ENCODE measurements around the gene HIBCH.
"Not testable (repeated sequence)": the region's sequence is repeated elsewhere in the genome, so short reads cannot be mapped to it uniquely, and the experiment has no call there.

HIBCH gene

DNA sequence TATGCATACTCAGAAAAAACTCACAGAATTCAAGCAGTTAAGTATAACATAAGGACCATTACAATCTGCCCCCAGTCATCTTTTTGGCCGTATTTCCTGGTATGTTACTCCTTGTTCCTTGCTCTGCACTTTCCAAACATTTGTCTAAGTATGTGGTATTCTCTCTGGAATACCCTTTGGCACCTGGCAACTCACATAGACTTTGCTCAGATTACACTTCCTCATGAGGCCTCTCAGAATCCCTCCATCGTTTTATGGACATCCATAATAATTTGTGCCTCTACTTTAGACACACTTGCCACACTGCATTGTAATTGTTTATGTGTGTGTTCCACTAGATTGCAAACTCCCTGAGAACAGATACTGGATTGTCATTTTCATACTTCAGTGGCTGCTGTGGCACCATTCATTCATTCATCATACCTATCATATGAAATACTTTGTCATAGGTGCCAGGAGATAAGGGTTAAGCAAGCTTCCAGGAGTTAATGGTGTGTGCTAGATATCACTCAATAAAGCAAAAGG is 84.0 kb downstream of the HIBCH start:
- Histone ChIP-seq H3K27me3 (ENCODE audit: insufficient read depth, poor library complexity, severe bottlenecking) (no peaks in the 10 kb centered on the region), H3K27ac (replicated peaks) (no peak overlapping the region), H3K4me3 (replicated peaks; ENCODE audit: insufficient read depth, low read length) (no peak overlapping the region)
- TF ChIP-seq SPI1 (IDR thresholded peaks at IDR 0.05; ENCODE audit: borderline replicate concordance, low read depth) (no peak), GABPA (IDR thresholded peaks at IDR 0.05; ENCODE audit: low read depth) (no peak), POLR2AphosphoS5 (IDR thresholded peaks at IDR 0.05; ENCODE audit: low read depth) (no peak)
- TF ChIP-seq, protein P1, sequence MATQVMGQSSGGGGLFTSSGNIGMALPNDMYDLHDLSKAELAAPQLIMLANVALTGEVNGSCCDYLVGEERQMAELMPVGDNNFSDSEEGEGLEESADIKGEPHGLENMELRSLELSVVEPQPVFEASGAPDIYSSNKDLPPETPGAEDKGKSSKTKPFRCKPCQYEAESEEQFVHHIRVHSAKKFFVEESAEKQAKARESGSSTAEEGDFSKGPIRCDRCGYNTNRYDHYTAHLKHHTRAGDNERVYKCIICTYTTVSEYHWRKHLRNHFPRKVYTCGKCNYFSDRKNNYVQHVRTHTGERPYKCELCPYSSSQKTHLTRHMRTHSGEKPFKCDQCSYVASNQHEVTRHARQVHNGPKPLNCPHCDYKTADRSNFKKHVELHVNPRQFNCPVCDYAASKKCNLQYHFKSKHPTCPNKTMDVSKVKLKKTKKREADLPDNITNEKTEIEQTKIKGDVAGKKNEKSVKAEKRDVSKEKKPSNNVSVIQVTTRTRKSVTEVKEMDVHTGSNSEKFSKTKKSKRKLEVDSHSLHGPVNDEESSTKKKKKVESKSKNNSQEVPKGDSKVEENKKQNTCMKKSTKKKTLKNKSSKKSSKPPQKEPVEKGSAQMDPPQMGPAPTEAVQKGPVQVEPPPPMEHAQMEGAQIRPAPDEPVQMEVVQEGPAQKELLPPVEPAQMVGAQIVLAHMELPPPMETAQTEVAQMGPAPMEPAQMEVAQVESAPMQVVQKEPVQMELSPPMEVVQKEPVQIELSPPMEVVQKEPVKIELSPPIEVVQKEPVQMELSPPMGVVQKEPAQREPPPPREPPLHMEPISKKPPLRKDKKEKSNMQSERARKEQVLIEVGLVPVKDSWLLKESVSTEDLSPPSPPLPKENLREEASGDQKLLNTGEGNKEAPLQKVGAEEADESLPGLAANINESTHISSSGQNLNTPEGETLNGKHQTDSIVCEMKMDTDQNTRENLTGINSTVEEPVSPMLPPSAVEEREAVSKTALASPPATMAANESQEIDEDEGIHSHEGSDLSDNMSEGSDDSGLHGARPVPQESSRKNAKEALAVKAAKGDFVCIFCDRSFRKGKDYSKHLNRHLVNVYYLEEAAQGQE (IDR thresholded peaks at IDR 0.05; ENCODE audit: insufficient replicate concordance, low read depth), result no peak
- TF ChIP-seq, protein P2, sequence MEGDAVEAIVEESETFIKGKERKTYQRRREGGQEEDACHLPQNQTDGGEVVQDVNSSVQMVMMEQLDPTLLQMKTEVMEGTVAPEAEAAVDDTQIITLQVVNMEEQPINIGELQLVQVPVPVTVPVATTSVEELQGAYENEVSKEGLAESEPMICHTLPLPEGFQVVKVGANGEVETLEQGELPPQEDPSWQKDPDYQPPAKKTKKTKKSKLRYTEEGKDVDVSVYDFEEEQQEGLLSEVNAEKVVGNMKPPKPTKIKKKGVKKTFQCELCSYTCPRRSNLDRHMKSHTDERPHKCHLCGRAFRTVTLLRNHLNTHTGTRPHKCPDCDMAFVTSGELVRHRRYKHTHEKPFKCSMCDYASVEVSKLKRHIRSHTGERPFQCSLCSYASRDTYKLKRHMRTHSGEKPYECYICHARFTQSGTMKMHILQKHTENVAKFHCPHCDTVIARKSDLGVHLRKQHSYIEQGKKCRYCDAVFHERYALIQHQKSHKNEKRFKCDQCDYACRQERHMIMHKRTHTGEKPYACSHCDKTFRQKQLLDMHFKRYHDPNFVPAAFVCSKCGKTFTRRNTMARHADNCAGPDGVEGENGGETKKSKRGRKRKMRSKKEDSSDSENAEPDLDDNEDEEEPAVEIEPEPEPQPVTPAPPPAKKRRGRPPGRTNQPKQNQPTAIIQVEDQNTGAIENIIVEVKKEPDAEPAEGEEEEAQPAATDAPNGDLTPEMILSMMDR (IDR thresholded peaks at IDR 0.05; ENCODE audit: insufficient read depth, low read length), result no peak
- no peak for DNase-seq (ENCODE audit: low read depth in 1 of 2, low spot score in 1 of 2)

DNA sequence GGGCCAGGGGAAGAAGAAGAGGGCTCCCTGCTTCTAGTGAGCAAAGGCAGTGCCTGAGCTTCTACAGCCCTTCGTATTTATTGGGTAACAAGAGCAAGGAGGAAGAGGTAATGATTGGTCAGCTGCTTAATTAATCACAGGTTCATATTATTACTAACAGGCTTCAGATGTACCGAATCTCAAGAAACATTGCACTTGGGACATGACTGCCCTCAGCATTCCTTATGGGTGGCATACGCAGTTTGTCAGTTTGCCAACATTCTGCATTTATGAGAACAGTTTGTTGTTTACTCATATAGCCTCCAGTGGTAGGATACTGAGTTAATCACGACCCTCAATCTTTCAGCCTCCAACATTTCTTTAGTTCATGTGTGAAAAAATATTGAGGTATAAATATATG is 84.5 kb downstream of the HIBCH start:
- no peaks in the 10 kb centered on the region for H3K27me3 ChIP-seq (ENCODE audit: insufficient read depth, poor library complexity, severe bottlenecking)
- TF ChIP-seq, protein P2 (IDR thresholded peaks at IDR 0.05; ENCODE audit: insufficient read depth, low read length), result no peak
- TF ChIP-seq POLR2AphosphoS5 (IDR thresholded peaks at IDR 0.05; ENCODE audit: low read depth), result no peak
- TF ChIP-seq, protein P1 (IDR thresholded peaks at IDR 0.05; ENCODE audit: insufficient replicate concordance, low read depth), result no peak
- TF ChIP-seq GABPA (IDR thresholded peaks at IDR 0.05; ENCODE audit: low read depth), result no peak
- no peak for TF ChIP-seq SPI1 (IDR thresholded peaks at IDR 0.05; ENCODE audit: borderline replicate concordance, low read depth)
- DNase-seq (ENCODE audit: low read depth in 1 of 2, low spot score in 1 of 2), result no peak
- no peak overlapping the region for H3K27ac ChIP-seq (replicated peaks)
- no peak overlapping the region for H3K4me3 ChIP-seq (replicated peaks; ENCODE audit: insufficient read depth, low read length)

DNA sequence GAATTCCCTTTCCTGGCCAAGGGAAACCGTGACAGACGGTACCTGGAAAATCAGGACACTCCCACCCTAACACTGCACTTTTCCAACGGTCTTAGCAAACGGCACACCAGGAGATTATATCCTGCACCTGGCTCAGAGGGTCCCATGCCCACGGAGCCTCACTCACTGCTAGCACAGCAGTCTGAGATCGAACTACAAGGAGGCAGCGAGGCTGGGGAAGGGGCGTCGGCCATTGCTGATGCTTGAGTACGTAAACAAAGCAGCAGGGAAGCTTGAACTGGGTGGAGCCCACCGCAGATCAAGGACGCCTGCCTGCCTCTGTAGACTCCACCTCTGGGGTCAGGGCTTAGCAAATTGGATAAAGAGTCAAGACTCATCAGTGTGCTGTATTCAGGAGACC is 95.6 kb downstream of the HIBCH start:
- not testable (repeated sequence) for H3K4me3 ChIP-seq (replicated peaks; ENCODE audit: insufficient read depth, low read length); DNase-seq (ENCODE audit: low read depth in 1 of 2, low spot score in 1 of 2)

DNA sequence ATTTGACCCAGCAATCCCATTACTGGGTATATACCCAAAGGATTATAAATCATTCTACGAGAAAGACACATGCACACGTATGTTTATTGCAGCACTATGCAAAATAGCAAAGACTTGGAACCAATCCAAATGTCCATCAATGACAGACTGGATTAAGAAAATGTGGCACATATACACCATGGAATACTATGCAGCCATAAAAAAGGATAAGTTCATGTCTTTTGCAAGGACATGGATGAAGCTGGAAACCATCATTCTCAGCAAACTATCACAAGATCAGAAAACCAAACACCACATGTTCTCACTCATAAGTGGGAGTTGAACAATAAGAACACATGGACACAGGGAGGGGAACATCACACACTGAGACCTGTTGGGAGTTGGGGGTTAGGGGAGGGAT is 96.9 kb downstream of the HIBCH start:
- not testable (repeated sequence) for H3K4me3 ChIP-seq (replicated peaks; ENCODE audit: insufficient read depth, low read length); DNase-seq (ENCODE audit: low read depth in 1 of 2, low spot score in 1 of 2); H3K27me3 ChIP-seq (ENCODE audit: insufficient read depth, poor library complexity, severe bottlenecking); H3K27ac ChIP-seq (replicated peaks)

More for the DNA sequence above, 95.6 kb downstream of the HIBCH start:
- not testable (repeated sequence) for H3K27me3 ChIP-seq (ENCODE audit: insufficient read depth, poor library complexity, severe bottlenecking); H3K27ac ChIP-seq (replicated peaks)

DNA sequence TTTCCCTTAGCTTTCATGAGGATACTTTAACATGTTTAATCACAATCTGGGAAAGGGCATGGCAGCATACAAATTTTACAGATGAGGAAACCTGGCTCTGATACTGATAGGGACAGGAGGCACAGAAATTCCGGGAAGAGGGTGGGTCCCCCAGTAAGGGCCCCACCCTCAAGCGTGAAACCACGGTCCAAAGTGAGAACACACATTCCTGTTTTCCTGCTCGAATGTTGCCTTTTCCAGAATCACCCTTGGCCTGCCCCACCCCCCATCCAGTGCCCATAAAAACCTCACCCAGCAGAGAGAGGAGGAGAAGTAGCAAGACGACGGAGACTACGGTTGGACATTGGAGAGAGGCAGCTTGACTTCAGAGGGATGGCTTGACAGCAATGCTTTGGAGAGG is 98.2 kb downstream of the HIBCH start:
- no peak for DNase-seq (ENCODE audit: low read depth in 1 of 2, low spot score in 1 of 2)
- TF ChIP-seq, protein P2 (IDR thresholded peaks at IDR 0.05; ENCODE audit: insufficient read depth, low read length), result no peak
- TF ChIP-seq, protein P1 (IDR thresholded peaks at IDR 0.05; ENCODE audit: insufficient replicate concordance, low read depth), result no peak
- TF ChIP-seq POLR2AphosphoS5 (IDR thresholded peaks at IDR 0.05; ENCODE audit: low read depth) (no peak), GABPA (IDR thresholded peaks at IDR 0.05; ENCODE audit: low read depth) (no peak), SPI1 (IDR thresholded peaks at IDR 0.05; ENCODE audit: borderline replicate concordance, low read depth) (no peak)
- no peaks in the 10 kb centered on the region for H3K27me3 ChIP-seq (ENCODE audit: insufficient read depth, poor library complexity, severe bottlenecking)
- no peak overlapping the region for H3K4me3 ChIP-seq (replicated peaks; ENCODE audit: insufficient read depth, low read length)
- H3K27ac ChIP-seq (replicated peaks), result no peak overlapping the region

Measured in HL-60 (cell line).